Upper lobe of right lung (tissue), 1 donor: ENCODE results near the gene TMEM42. TPM values are rescaled to one million over a fixed set of nuclear protein-coding genes. Genes with fewer than 3 reads are reported as not detected.
"Not testable (repeated sequence)": the region's sequence is repeated elsewhere in the genome, so short reads cannot be mapped to it uniquely, and the experiment has no call there.

Source experiments
- ATAC-seq: fragments of 200-7000 bp; cut with Tn5 transposase; one replicate; pipeline ENCODE4 v1.9.1; 2020; ENCODE audit warnings: mild to moderate bottlenecking, moderate library complexity
- DNase-seq: peaks from one replicate; pipeline ENCODE4 v3.0.0-alpha.2; 2020
- H3K27ac ChIP-seq: fragments of 200-600 bp; one replicate; pipeline ENCODE4 v1.8.0; 2022
- H3K27me3 ChIP-seq: fragments of 200-600 bp; one replicate; pipeline ENCODE4 v1.8.0; 2022; ENCODE audit warnings: mild to moderate bottlenecking
- H3K36me3 ChIP-seq: fragments of 200-600 bp; one replicate; pipeline ENCODE4 v1.8.0; 2022
- H3K4me1 ChIP-seq: fragments of 200-600 bp; one replicate; pipeline ENCODE4 v1.8.0; 2022
- H3K4me3 ChIP-seq: fragments of 200-600 bp; one replicate; pipeline ENCODE4 v1.8.0; 2022; ENCODE audit warnings: mild to moderate bottlenecking
- H3K9me3 ChIP-seq: fragments of 200-600 bp; one replicate; pipeline ENCODE4 v1.8.0; 2022
- CTCF ChIP-seq: fragments of 200-600 bp; IDR thresholded peaks from one replicate; pipeline ENCODE4 v1.8.0; 2022; ENCODE audit warnings: antibody characterized with exemption
- intact Hi-C: fragments of 100-400 bp; cut with DNase I; formaldehyde crosslinking; loops from one replicate; pipeline ENCODE4 v1.11.0; 2022
- total RNA-seq: library from RNA; stranded (reverse); fragmentation: NEBNext Ultra II Directional; extraction: Animal tissue kit (Norgen Biotek cat#: 25700); gene quantifications from one replicate; pipeline ENCODE4 v1.2.1, GENCODE V29; 2021
- donor health status: DM: no; HTN: yes; CAD: no; lungs with severe emphysema.

TMEM42 gene
- total RNA-seq, 1 donor from 2014 or later: 14.4 TPM

- H3K4me1 ChIP-seq: no peaks in the 10 kb centered on the region
- no peak overlapping the region for H3K27ac ChIP-seq
- peaks cover under 1% of the 10 kb centered on the region for H3K9me3 ChIP-seq
- DNase-seq (no peak), ATAC-seq (no peak)
- no peak overlapping the region for H3K4me3 ChIP-seq
- intact Hi-C loops: no loop called here
- H3K36me3 ChIP-seq: no peaks in the 10 kb centered on the region
- no peaks in the 10 kb centered on the region for H3K27me3 ChIP-seq
- TF ChIP-seq CTCF: no peak
Measured at GRCh38 chr3:44842376-44842775, 19.3 kb upstream of the TMEM42 start.

- no peaks in the 10 kb centered on the region for H3K27me3 ChIP-seq
- intact Hi-C loops: no loop called here
- H3K9me3 ChIP-seq: no peaks in the 10 kb centered on the region
- ATAC-seq (peak; percentile 90), DNase-seq (no peak)
- H3K27ac ChIP-seq: peak overlapping the region; percentile 49
- no peak for TF ChIP-seq CTCF
- no peaks in the 10 kb centered on the region for H3K36me3 ChIP-seq
- H3K4me1 ChIP-seq: no peaks in the 10 kb centered on the region
- H3K4me3 ChIP-seq: no peak overlapping the region
Measured at GRCh38 chr3:44845528-44846520, 15.9 kb upstream of the TMEM42 start.

GRCh38 chr3:44848634-44849033, 13.1 kb upstream of the TMEM42 start:
- ATAC-seq (no peak), DNase-seq (no peak)
- Histone ChIP-seq H3K4me1 (no peaks in the 10 kb centered on the region), H3K9me3 (no peaks in the 10 kb centered on the region), H3K4me3 (no peak overlapping the region), H3K36me3 (no peaks in the 10 kb centered on the region), H3K27ac (no peak overlapping the region), H3K27me3 (no peaks in the 10 kb centered on the region)
- TF ChIP-seq CTCF: no peak
- intact Hi-C loops: no loop called here

- intact Hi-C loops, H3K9me3 ChIP-seq, DNase-seq, H3K4me1 ChIP-seq, ATAC-seq, H3K27ac ChIP-seq, H3K36me3 ChIP-seq, H3K4me3 ChIP-seq, H3K27me3 ChIP-seq: not testable (repeated sequence)
Measured at GRCh38 chr3:44856663-44857062, 5.0 kb upstream of the TMEM42 start.

GRCh38 chr3:44860117-44860516, 1.6 kb upstream of the TMEM42 start:
- H3K36me3 ChIP-seq: no peaks in the 10 kb centered on the region
- no peaks in the 10 kb centered on the region for H3K27me3 ChIP-seq
- no peak for TF ChIP-seq CTCF
- no peak overlapping the region for H3K27ac ChIP-seq
- H3K4me3 ChIP-seq: no peak overlapping the region
- H3K9me3 ChIP-seq: no peaks in the 10 kb centered on the region
- peaks cover 6% of the 10 kb centered on the region for H3K4me1 ChIP-seq
- no peak for ATAC-seq
- intact Hi-C loops: no loop called here
- no peak for DNase-seq

- H3K27ac ChIP-seq: peak overlapping the region; percentile 96
- peak overlapping the region; percentile 75 for H3K4me3 ChIP-seq
- peaks cover 6% of the 10 kb centered on the region for H3K4me1 ChIP-seq
- H3K36me3 ChIP-seq: no peaks in the 10 kb centered on the region
- intact Hi-C loops: no loop called here
- H3K9me3 ChIP-seq: no peaks in the 10 kb centered on the region
- ATAC-seq (no peak), DNase-seq (no peak)
- H3K27me3 ChIP-seq: no peaks in the 10 kb centered on the region
- no peak for TF ChIP-seq CTCF
Measured at GRCh38 chr3:44862226-44862637, 520 bp downstream of the TMEM42 start.
